Endothelial cell of umbilical vein (primary cell): ENCODE results near the gene ZNF839.

Experiments used
- EZH2 ChIP-seq: IDR thresholded peaks from 2 replicates; pipeline ENCODE4 v1.6.1; 2012; ENCODE audit warnings: borderline replicate concordance, low read depth, mild to moderate bottlenecking, moderate library complexity, low read length, inconsistent platforms; ENCODE audit not compliant: severe bottlenecking
- FOS ChIP-seq: IDR thresholded peaks from 2 replicates; pipeline ENCODE4 v1.6.1; 2011; ENCODE audit warnings: mild to moderate bottlenecking, low read length, moderate library complexity, borderline replicate concordance; ENCODE audit not compliant: insufficient read depth
- GATA2 ChIP-seq: IDR thresholded peaks from 2 replicates; pipeline ENCODE4 v1.7.0; 2011; ENCODE audit warnings: low read depth, mild to moderate bottlenecking, moderate library complexity, mixed read lengths, low read length; ENCODE audit not compliant: insufficient read length, insufficient read depth
- MYC ChIP-seq: IDR thresholded peaks from one replicate; pipeline ENCODE4 v1.6.1; 2011; ENCODE audit warnings: mild to moderate bottlenecking, low read depth, low read length
- POLR2A ChIP-seq: IDR thresholded peaks from 2 replicates; pipeline ENCODE4 v1.6.1; 2012; ENCODE audit warnings: low read depth, mild to moderate bottlenecking, control low read depth, low read length
- POLR2AphosphoS5 ChIP-seq: IDR thresholded peaks from 2 replicates; pipeline ENCODE4 v1.6.1; 2012; ENCODE audit warnings: low read depth, mild to moderate bottlenecking, control low read depth, low read length, moderate library complexity; ENCODE audit not compliant: insufficient read depth
- TF ChIP-seq, protein P1 (sequence below), 2 donors: IDR thresholded peaks; 1 replicate in 1 of 2; 2 replicates in 1 of 2; pipeline ENCODE4 v1.5.1; 2011; ENCODE audit warnings: low read length in 2 of 2, mild to moderate bottlenecking in 2 of 2, moderate library complexity in 2 of 2, control low read depth in 1 of 2, inconsistent platforms in 1 of 2, low read depth in 1 of 2; ENCODE audit not compliant: insufficient read depth in 1 of 2; ENCODE audit errors: extremely low read depth in 1 of 2
- TF ChIP-seq, protein P2 (sequence below): IDR thresholded peaks from 2 replicates; pipeline ENCODE4 v1.6.1; 2011; ENCODE audit not compliant: insufficient read depth, insufficient read length

DNA sequence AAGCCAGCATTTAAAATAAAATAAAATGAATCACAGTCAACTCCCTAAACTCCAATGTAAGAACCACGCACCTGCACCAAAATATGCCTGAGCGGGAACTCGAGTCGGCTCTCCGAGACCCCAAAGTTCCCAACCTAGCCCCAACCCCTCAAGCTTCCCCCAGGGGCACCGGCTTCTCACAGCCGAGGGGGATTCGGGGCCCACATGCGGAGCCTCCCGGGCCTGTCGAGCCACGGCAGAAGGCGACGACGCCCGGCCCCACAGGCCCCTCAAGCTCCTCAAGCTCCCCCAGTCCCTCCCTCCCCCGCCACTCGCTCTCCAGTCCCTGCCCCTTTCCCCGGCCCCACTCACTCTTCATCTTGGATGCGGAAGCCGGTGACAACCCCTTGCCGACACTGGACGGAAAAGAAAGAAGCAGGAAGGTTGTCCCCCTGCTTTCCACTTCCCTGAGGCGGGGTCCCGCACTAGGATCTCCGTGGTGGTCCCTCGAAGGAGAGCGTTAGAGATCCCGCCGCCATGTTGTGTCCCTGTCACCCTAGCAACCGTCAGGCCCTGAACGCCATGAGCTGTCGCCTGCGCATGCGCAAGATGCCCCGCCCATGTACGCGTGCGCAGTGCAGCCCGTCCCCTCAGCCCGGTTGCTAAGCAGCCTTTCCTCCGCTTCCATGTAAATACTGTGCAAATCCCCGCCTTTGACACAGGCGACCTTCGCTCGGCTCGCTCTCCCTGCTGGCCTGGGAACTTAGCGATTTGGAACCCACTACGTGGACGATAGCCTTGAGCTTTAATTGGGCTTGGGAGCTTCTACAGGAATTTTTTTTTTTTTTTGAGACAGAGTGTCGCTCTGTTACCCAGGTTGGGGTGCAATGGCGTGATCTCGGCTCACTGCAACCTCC is 14.7 kb upstream of the ZNF839 start, which contains the start of gene MOK:
- TF ChIP-seq, protein P1, sequence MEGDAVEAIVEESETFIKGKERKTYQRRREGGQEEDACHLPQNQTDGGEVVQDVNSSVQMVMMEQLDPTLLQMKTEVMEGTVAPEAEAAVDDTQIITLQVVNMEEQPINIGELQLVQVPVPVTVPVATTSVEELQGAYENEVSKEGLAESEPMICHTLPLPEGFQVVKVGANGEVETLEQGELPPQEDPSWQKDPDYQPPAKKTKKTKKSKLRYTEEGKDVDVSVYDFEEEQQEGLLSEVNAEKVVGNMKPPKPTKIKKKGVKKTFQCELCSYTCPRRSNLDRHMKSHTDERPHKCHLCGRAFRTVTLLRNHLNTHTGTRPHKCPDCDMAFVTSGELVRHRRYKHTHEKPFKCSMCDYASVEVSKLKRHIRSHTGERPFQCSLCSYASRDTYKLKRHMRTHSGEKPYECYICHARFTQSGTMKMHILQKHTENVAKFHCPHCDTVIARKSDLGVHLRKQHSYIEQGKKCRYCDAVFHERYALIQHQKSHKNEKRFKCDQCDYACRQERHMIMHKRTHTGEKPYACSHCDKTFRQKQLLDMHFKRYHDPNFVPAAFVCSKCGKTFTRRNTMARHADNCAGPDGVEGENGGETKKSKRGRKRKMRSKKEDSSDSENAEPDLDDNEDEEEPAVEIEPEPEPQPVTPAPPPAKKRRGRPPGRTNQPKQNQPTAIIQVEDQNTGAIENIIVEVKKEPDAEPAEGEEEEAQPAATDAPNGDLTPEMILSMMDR (IDR thresholded peaks at IDR 0.05; ENCODE audit: extremely low read depth in 1 of 2, insufficient read depth in 1 of 2, low read depth in 1 of 2, low read length in 2 of 2) = no peak
- no peak for TF ChIP-seq POLR2A
- no peak for TF ChIP-seq EZH2
- TF ChIP-seq, protein P2, sequence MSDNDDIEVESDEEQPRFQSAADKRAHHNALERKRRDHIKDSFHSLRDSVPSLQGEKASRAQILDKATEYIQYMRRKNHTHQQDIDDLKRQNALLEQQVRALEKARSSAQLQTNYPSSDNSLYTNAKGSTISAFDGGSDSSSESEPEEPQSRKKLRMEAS = no peak
- no peak for TF ChIP-seq FOS
- TF ChIP-seq POLR2AphosphoS5 = no peak
- no peak for TF ChIP-seq MYC
- no peak for TF ChIP-seq GATA2
